SK-N-SH treated with all-trans-retinoic acid at 6 μM for 48 hours (cell line): ENCODE measurements around the gene DIAPH3.

Source experiments
- ARNTL ChIP-seq: fragments of 450-650 bp; formaldehyde crosslinking; IDR thresholded peaks from 2 replicates; pipeline ENCODE4 v1.5.0; 2020; ENCODE audit warnings: low read depth, mild to moderate bottlenecking, moderate library complexity, borderline replicate concordance
- BACH2 ChIP-seq: fragments of 250-450 bp; sonication (Bioruptor Pico); IDR thresholded peaks from 2 replicates; pipeline ENCODE4 v1.9.0; 2021; ENCODE audit warnings: mild to moderate bottlenecking, borderline replicate concordance
- CREB5 ChIP-seq: fragments of 250-450 bp; sonication (Bioruptor Pico); IDR thresholded peaks from 2 replicates; pipeline ENCODE4 v1.5.1; 2020; ENCODE audit warnings: low read depth, mild to moderate bottlenecking, moderate library complexity
- ISL1 ChIP-seq: fragments of 250-450 bp; sonication (Bioruptor Pico); IDR thresholded peaks from 2 replicates; pipeline ENCODE4 v2.1.2; 2022; ENCODE audit warnings: mild to moderate bottlenecking, moderate library complexity
- OSR1 ChIP-seq: fragments of 250-450 bp; sonication (Bioruptor Pico); IDR thresholded peaks from 2 replicates; pipeline ENCODE4 v1.8.0; 2022; ENCODE audit warnings: moderate library complexity, mild to moderate bottlenecking, inconsistent platforms
- PATZ1 ChIP-seq: fragments of 250-450 bp; sonication (Bioruptor Pico); IDR thresholded peaks from 2 replicates; pipeline ENCODE4 v1.8.0; 2020; ENCODE audit warnings: mild to moderate bottlenecking, moderate library complexity, borderline replicate concordance
- PPARA ChIP-seq: fragments of 250-450 bp; sonication (Bioruptor Pico); IDR thresholded peaks from 2 replicates; pipeline ENCODE4 v1.5.0; 2020; ENCODE audit warnings: mild to moderate bottlenecking, borderline replicate concordance
- RARB ChIP-seq: fragments of 250-450 bp; sonication (Bioruptor Pico); IDR thresholded peaks from 2 replicates; pipeline ENCODE4 v1.8.0; 2021; ENCODE audit warnings: mild to moderate bottlenecking, moderate library complexity
- TCF4 ChIP-seq: fragments of 250-450 bp; sonication (Bioruptor Pico); IDR thresholded peaks from 2 replicates; pipeline ENCODE4 v1.8.0; 2021; ENCODE audit warnings: mild to moderate bottlenecking, moderate library complexity, borderline replicate concordance
- TOX ChIP-seq: fragments of 250-450 bp; sonication (Bioruptor Pico); IDR thresholded peaks from 2 replicates; pipeline ENCODE4 v1.8.0; 2021; ENCODE audit warnings: mild to moderate bottlenecking, moderate library complexity, borderline replicate concordance
- ZFP3 ChIP-seq: fragments of 250-450 bp; sonication (Bioruptor Pico); IDR thresholded peaks from 2 replicates; pipeline ENCODE4 v1.5.0; 2020; ENCODE audit warnings: mild to moderate bottlenecking, moderate library complexity
- ZNF565 ChIP-seq: fragments of 450-650 bp; formaldehyde crosslinking; conservative IDR thresholded peaks from 2 replicates; pipeline ENCODE4 v1.5.0; 2020; ENCODE audit warnings: low read depth, mild to moderate bottlenecking, moderate library complexity
- ZNF70 ChIP-seq: fragments of 450-650 bp; formaldehyde crosslinking; IDR thresholded peaks from 2 replicates; pipeline ENCODE4 v1.5.0; 2020; ENCODE audit warnings: mild to moderate bottlenecking, moderate library complexity
- ZNF8 ChIP-seq: fragments of 450-650 bp; formaldehyde crosslinking; IDR thresholded peaks from 2 replicates; pipeline ENCODE4 v1.5.0; 2020; ENCODE audit warnings: mild to moderate bottlenecking, moderate library complexity

DNA sequence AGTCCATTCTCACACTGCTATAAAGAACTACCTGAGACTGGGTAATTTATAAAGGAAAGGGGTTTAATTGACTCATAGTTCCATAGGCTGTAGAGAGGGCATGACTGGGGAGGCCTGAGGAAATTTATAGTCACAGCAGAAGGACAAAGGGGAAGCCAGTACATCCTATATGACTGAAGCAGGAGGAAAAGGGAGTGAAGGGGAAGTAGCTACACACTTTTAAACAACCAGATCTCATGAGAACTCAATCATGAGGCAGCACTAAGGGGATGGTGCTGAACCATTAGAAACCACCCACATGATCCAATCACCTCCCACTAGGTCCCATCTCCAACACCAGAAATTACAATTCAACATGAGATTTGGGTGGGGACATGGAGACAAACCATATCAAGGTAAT is 209.1 kb downstream of the DIAPH3 start:
- TF ChIP-seq ARNTL (CRISPR knock-in tag): no peak
- no peak for TF ChIP-seq PATZ1 (CRISPR knock-in tag)
- no peak for TF ChIP-seq ZNF565 (CRISPR knock-in tag)
- TF ChIP-seq ISL1 (CRISPR knock-in tag): no peak
- no peak for TF ChIP-seq TCF4 (CRISPR knock-in tag)
- no peak for TF ChIP-seq ZNF70 (CRISPR knock-in tag)
- TF ChIP-seq ZNF8: no peak
- TF ChIP-seq PPARA (CRISPR knock-in tag): no peak
- no peak for TF ChIP-seq CREB5 (CRISPR knock-in tag)
- TF ChIP-seq RARB (CRISPR knock-in tag): no peak
- no peak for TF ChIP-seq TOX (CRISPR knock-in tag)
- no peak for TF ChIP-seq ZFP3 (CRISPR knock-in tag)
- no peak for TF ChIP-seq OSR1 (CRISPR knock-in tag)
- TF ChIP-seq BACH2 (CRISPR knock-in tag): no peak
